GM23248 (cell line): ENCODE measurements around the gene SLC6A12. TPM values are rescaled to one million over a fixed set of nuclear protein-coding genes. Genes with fewer than 3 reads are reported as not detected.
"Not testable (repeated sequence)": the region's sequence is repeated elsewhere in the genome, so short reads cannot be mapped to it uniquely, and the experiment has no call there.

Experiments used
- DNase-seq: peaks from one replicate; pipeline ENCODE4 v3.0.0-alpha.2; 2015
- H2AFZ ChIP-seq: fragments of 200-600 bp; sonication (generic); 2 replicates; pipeline ENCODE4 v1.6.1; 2016; ENCODE audit warnings: antibody characterized with exemption
- H3F3A ChIP-seq: fragments of 200-600 bp; sonication (generic); 2 replicates; pipeline ENCODE4 v1.6.1; 2016; ENCODE audit warnings: mild to moderate bottlenecking, antibody characterized with exemption, mixed run types; ENCODE audit not compliant: insufficient read depth
- H3K27ac ChIP-seq: fragments of 200-600 bp; sonication (generic); 2 replicates; pipeline ENCODE4 v1.5.1; 2016; ENCODE audit warnings: mild to moderate bottlenecking
- H3K27me3 ChIP-seq: fragments of 200-600 bp; sonication (generic); replicated peaks from 2 replicates; pipeline ENCODE4 v1.6.1; 2016; ENCODE audit warnings: mild to moderate bottlenecking; ENCODE audit not compliant: insufficient read depth
- H3K36me3 ChIP-seq: fragments of 200-600 bp; sonication (generic); 2 replicates; pipeline ENCODE4 v1.6.1; 2016; ENCODE audit warnings: low read depth, mild to moderate bottlenecking
- H3K4me1 ChIP-seq: fragments of 200-600 bp; sonication (generic); 2 replicates; pipeline ENCODE4 v1.6.1; 2016; ENCODE audit warnings: mild to moderate bottlenecking; ENCODE audit not compliant: insufficient read depth
- H3K4me2 ChIP-seq: fragments of 200-600 bp; sonication (generic); one replicate; pipeline ENCODE4 v1.6.1; 2016; ENCODE audit warnings: mild to moderate bottlenecking; ENCODE audit not compliant: unreplicated experiment
- H3K4me3 ChIP-seq: fragments of 200-600 bp; sonication (generic); 2 replicates; pipeline ENCODE4 v1.5.1; 2016; ENCODE audit warnings: mild to moderate bottlenecking
- H3K79me2 ChIP-seq: fragments of 200-600 bp; sonication (generic); 2 replicates; pipeline ENCODE4 v1.6.1; 2016; ENCODE audit warnings: mild to moderate bottlenecking; ENCODE audit not compliant: insufficient read depth
- H3K9ac ChIP-seq: fragments of 200-600 bp; sonication (generic); 2 replicates; pipeline ENCODE4 v1.6.1; 2016; ENCODE audit warnings: mild to moderate bottlenecking
- H3K9me2 ChIP-seq: fragments of 200-600 bp; sonication (generic); 2 replicates; pipeline ENCODE4 v1.6.1; 2016; ENCODE audit warnings: mixed run types, mild to moderate bottlenecking, moderate library complexity; ENCODE audit not compliant: insufficient read depth
- H3K9me3 ChIP-seq: fragments of 200-600 bp; sonication (generic); one replicate; pipeline ENCODE4 v1.6.1; 2017; ENCODE audit warnings: low read depth
- H4K20me1 ChIP-seq: fragments of 200-600 bp; sonication (generic); 2 replicates; pipeline ENCODE4 v1.6.0; 2016; ENCODE audit not compliant: insufficient read depth
- EZH2 ChIP-seq: fragments of 200-600 bp; sonication (generic); IDR thresholded peaks from 2 replicates; pipeline ENCODE4 v1.6.1; 2018; ENCODE audit warnings: antibody characterized with exemption, mild to moderate bottlenecking; ENCODE audit not compliant: insufficient read depth, poor library complexity, severe bottlenecking
- EZH2phosphoT487 ChIP-seq: fragments of 200-600 bp; sonication (generic); IDR thresholded peaks from 2 replicates; pipeline ENCODE4 v1.6.1; 2018; ENCODE audit warnings: antibody characterized with exemption, moderate library complexity, mild to moderate bottlenecking, low read depth; ENCODE audit not compliant: insufficient read depth
- WGBS, 2 experiments: methylation state at CpG; one replicate each; pipeline ENCODE4 v1.1.6; 2015 to 2017; ENCODE audit warnings: low lambda C conversion rate in 2 of 2, low coverage in 1 of 2; ENCODE audit errors: missing lambda C conversion rate in 2 of 2; 5-methylcytosine and 5-hydroxymethylcytosine counted together
- in situ Hi-C: fragments of 300-500 bp; cut with MboI; formaldehyde crosslinking; loops from 2 replicates; pipeline ENCODE4 v1.15.0; 2020
- polyA plus RNA-seq: library from polyadenylated mRNA; unstranded; fragments of >200 nt; fragmentation: Nextera tagmentation; extraction: Ambion mirVana; gene quantifications from 2 replicates; pipeline ENCODE4 v1.2.1, GENCODE V29; 2016
- total RNA-seq: library from RNA; depleted of rRNA; stranded (reverse); fragments of >200 nt; shearing (Covaris generic); gene quantifications from 2 replicates; pipeline ENCODE4 v1.2.3, GENCODE V29; 2014

The SLC6A12 gene
- total and polyA plus RNA-seq, 2 experiments from 2014 or later = not detected

DNA sequence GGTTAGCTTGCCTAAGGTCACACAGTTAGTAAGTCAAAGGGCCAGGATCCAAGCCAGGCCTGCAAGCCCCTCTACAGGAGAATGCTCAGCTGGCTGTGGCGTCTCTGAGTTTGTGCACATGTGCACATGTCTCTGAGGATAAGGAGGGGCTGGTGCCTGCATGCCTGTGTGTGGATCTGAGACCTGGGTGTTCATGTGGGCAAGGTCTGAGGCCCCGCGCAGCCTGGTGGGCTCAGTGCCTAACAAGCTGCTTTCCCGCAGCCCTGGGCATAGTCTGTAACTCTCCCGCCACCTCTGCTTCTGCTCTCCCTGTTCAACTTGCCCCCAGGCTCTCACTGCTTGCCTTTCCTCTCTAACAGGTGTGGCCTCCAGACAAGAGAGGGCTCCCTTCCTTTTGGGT is 4.3 kb upstream of the SLC6A12 start:
- no peak for DNase-seq
- H3K9me3 ChIP-seq = no peaks in the 10 kb centered on the region
- no peaks in the 10 kb centered on the region for H3F3A ChIP-seq
- H3K9me2 ChIP-seq = no peaks in the 10 kb centered on the region
- no peak overlapping the region for H3K4me3 ChIP-seq
- H3K27me3 ChIP-seq = peaks cover 38% of the 10 kb centered on the region
- H2AFZ ChIP-seq = no peak overlapping the region
- no peaks in the 10 kb centered on the region for H3K36me3 ChIP-seq
- H3K9ac ChIP-seq = no peak overlapping the region
- 47 to 50% methylated on average over 5 of the region's 5 CpGs for WGBS, 2 experiments
- H3K79me2 ChIP-seq = no peaks in the 10 kb centered on the region
- TF ChIP-seq EZH2 (no peak), EZH2phosphoT487 (no peak)
- H4K20me1 ChIP-seq = no peaks in the 10 kb centered on the region
- H3K4me2 ChIP-seq = no peak overlapping the region
- H3K4me1 ChIP-seq = no peaks in the 10 kb centered on the region
- in situ Hi-C loops = no loop called here
- no peak overlapping the region for H3K27ac ChIP-seq

DNA sequence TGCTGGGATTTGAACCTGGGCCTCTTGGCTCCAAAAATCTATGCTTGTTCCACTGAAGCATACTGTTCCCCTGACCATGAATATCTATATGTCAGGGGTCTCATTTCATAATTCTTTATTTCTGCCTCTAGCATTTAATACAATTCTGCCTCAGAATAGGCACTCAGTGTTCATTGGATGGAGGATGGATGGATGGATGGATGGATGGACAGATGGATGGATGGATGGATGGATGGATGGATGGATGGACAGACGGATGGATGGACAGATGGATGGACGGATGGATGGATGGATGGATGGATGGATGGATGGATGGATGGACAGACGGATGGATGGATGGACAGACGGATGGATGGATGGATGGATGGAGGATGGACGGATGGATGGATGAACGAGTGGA is 3.1 kb upstream of the SLC6A12 start:
- H3K4me1 ChIP-seq, H3K9ac ChIP-seq, H3K4me3 ChIP-seq, H3K9me2 ChIP-seq, H3K27ac ChIP-seq, H3K79me2 ChIP-seq, H3K4me2 ChIP-seq, H2AFZ ChIP-seq, DNase-seq, H3K36me3 ChIP-seq, H4K20me1 ChIP-seq, H3F3A ChIP-seq, H3K9me3 ChIP-seq, in situ Hi-C loops: not testable (repeated sequence)
- H3K27me3 ChIP-seq = peaks cover 36% of the 10 kb centered on the region
- 39 to 49% methylated on average over 6 of the region's 6 CpGs for WGBS, 2 experiments

DNA sequence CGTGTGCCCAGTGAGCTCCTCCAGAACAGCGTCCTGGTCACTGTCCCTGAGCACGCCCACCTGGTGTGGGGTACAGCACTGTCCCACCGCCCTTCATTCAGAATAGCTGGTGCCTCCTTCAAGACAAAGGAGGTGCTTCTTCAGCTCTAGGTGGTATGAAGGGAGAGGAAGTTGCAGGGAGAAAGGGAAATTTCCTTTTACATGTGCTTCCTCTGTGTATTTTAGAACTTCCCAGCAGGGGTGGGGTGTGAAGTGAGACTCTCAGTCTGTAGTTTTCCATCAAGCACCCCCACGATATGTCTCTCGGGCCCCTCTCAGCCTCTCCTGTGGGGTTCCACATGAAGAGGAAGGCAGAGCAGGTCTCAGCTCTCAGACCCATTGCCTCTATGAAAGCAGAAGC is 1.2 kb upstream of the SLC6A12 start:
- H3K4me1 ChIP-seq = no peaks in the 10 kb centered on the region
- H3K27ac ChIP-seq = no peak overlapping the region
- H3K36me3 ChIP-seq = no peaks in the 10 kb centered on the region
- H3K9me3 ChIP-seq = no peaks in the 10 kb centered on the region
- no peak overlapping the region for H3K4me2 ChIP-seq
- no peaks in the 10 kb centered on the region for H3K9me2 ChIP-seq
- no peak overlapping the region for H3K4me3 ChIP-seq
- peaks cover 37% of the 10 kb centered on the region for H3K27me3 ChIP-seq
- no peak overlapping the region for H3K9ac ChIP-seq
- no peaks in the 10 kb centered on the region for H3F3A ChIP-seq
- in situ Hi-C loops = no loop called here
- no peaks in the 10 kb centered on the region for H4K20me1 ChIP-seq
- no peak overlapping the region for H2AFZ ChIP-seq
- TF ChIP-seq EZH2phosphoT487 (no peak), EZH2 (no peak)
- H3K79me2 ChIP-seq = no peaks in the 10 kb centered on the region
- WGBS, 2 experiments = 62 to 75% methylated on average over 6 of the region's 6 CpGs
- no peak for DNase-seq

DNA sequence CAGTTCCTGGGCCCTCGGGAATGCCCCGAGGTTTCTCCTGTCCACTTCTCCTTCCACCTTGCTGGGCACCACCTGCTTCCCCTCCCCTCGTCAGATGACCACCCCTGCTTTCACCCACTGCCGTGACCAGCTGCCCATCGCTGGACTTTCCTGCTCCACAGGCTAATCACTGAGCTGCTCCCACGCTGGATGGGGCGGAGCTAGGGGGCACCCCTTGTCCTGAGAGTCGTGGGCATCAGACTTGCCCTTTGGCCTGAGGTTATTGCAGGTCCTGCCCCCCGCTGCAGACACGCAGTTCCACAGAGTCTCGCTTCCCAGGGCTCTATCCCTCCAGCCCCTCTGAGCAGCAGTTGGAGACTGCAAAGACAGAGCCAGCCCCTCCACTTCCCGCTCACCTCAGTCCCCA is 427 bp downstream of the SLC6A12 start:
- peaks cover 39% of the 10 kb centered on the region for H3K27me3 ChIP-seq
- DNase-seq = no peak
- H3K4me3 ChIP-seq = no peak overlapping the region
- no peak overlapping the region for H3K4me2 ChIP-seq
- 25 to 30% methylated on average over 11 to 12 of the region's 12 CpGs for WGBS, 2 experiments
- no peaks in the 10 kb centered on the region for H3K79me2 ChIP-seq
- TF ChIP-seq EZH2phosphoT487 (no peak), EZH2 (no peak)
- no peaks in the 10 kb centered on the region for H3K9me3 ChIP-seq
- H3K27ac ChIP-seq = no peak overlapping the region
- no peak overlapping the region for H3K9ac ChIP-seq
- H2AFZ ChIP-seq = no peak overlapping the region
- H3F3A ChIP-seq = no peaks in the 10 kb centered on the region
- in situ Hi-C loops = no loop called here
- no peaks in the 10 kb centered on the region for H3K4me1 ChIP-seq
- no peaks in the 10 kb centered on the region for H3K9me2 ChIP-seq
- H3K36me3 ChIP-seq = no peaks in the 10 kb centered on the region
- H4K20me1 ChIP-seq = no peaks in the 10 kb centered on the region

DNA sequence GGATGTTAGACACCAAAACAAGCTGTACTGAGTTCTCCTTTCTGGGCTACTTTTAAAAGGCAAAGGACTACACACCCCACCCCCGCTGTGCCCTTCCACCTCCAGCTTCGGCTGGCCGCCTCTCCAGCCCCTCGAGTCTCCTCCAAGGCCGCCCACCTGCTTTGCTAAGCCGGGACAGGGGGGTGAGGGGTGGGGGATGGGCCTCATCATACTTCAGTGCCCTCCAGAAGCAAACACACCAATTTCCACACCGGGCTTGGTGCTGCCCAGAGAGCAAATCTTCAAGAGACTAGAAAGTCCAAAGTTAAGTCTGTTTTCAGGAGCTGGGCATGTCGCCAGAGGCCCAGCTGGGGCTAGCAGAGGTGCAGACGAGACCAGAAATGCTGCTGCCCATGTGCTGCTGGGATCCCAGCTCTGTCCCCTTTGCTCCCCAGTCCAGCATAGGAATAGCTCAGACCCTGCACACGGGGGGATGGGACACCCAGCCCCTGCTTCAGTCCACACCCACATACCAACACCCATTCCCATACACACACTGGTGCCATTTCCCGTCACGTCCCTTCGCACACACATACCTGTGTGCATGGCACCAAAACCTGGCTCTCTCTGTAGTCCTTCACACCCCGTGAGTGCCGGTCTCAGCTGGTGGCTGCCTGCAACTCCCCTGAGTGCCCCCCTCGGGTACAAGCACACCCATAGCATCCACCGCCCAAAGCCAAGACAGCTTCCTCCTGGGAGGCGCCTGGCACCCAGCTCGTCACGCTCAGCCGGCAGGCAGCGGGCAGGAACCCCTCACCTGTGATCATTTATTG is 1.0 kb downstream of the SLC6A12 start:
- in situ Hi-C loops = no loop called here
- no peaks in the 10 kb centered on the region for H3F3A ChIP-seq
- no peaks in the 10 kb centered on the region for H3K9me3 ChIP-seq
- H3K79me2 ChIP-seq = no peaks in the 10 kb centered on the region
- H3K4me1 ChIP-seq = no peaks in the 10 kb centered on the region
- H3K9ac ChIP-seq = no peak overlapping the region
- DNase-seq = no peak
- no peak overlapping the region for H3K4me3 ChIP-seq
- H3K27ac ChIP-seq = no peak overlapping the region
- H4K20me1 ChIP-seq = no peaks in the 10 kb centered on the region
- no peaks in the 10 kb centered on the region for H3K36me3 ChIP-seq
- no peak overlapping the region for H2AFZ ChIP-seq
- 37 to 39% methylated on average over 21 to 22 of the region's 22 CpGs for WGBS, 2 experiments
- no peaks in the 10 kb centered on the region for H3K9me2 ChIP-seq
- TF ChIP-seq EZH2phosphoT487 = no peak
- no peak for TF ChIP-seq EZH2
- peaks cover 45% of the 10 kb centered on the region for H3K27me3 ChIP-seq
- no peak overlapping the region for H3K4me2 ChIP-seq
